B cell (primary cell): ENCODE results near the gene RASGEF1C.

ENCODE experiments used
- EZH2 ChIP-seq: IDR thresholded peaks from 2 replicates; pipeline ENCODE4 v1.6.1; 2012; ENCODE audit warnings: borderline replicate concordance, low read depth, mild to moderate bottlenecking, moderate library complexity, low read length; ENCODE audit not compliant: insufficient read depth, poor library complexity, severe bottlenecking
- TF ChIP-seq, protein P1 (sequence below): fragments of 200-600 bp; IDR thresholded peaks from one replicate; pipeline ENCODE4 v1.8.0; 2022; ENCODE audit warnings: antibody characterized with exemption, mild to moderate bottlenecking

DNA sequence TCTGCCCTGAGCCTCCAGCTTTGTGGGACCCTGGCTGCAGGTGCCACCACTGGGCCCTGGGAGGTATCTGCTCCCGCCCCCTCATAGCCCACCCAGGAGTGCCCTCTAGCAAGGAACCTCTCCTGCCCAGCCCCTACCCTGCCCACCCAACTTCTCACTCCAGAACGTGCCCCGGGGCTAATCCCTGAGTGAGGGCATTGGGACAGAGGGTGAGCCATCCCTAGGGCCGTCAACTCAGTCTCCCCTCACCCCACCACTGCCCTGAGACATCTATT, 2.7 kb upstream of the RASGEF1C start:
- no peak for TF ChIP-seq EZH2
- TF ChIP-seq, protein P1, sequence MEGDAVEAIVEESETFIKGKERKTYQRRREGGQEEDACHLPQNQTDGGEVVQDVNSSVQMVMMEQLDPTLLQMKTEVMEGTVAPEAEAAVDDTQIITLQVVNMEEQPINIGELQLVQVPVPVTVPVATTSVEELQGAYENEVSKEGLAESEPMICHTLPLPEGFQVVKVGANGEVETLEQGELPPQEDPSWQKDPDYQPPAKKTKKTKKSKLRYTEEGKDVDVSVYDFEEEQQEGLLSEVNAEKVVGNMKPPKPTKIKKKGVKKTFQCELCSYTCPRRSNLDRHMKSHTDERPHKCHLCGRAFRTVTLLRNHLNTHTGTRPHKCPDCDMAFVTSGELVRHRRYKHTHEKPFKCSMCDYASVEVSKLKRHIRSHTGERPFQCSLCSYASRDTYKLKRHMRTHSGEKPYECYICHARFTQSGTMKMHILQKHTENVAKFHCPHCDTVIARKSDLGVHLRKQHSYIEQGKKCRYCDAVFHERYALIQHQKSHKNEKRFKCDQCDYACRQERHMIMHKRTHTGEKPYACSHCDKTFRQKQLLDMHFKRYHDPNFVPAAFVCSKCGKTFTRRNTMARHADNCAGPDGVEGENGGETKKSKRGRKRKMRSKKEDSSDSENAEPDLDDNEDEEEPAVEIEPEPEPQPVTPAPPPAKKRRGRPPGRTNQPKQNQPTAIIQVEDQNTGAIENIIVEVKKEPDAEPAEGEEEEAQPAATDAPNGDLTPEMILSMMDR: no peak
